ENCODE measurements around the gene RAB10.
A peak's percentile ranks its signal among the peaks of the same experiment; 100 is the strongest.
"Not testable (repeated sequence)": the region's sequence is repeated elsewhere in the genome, so short reads cannot be mapped to it uniquely, and the experiment has no call there.

The RAB10 gene

DNA sequence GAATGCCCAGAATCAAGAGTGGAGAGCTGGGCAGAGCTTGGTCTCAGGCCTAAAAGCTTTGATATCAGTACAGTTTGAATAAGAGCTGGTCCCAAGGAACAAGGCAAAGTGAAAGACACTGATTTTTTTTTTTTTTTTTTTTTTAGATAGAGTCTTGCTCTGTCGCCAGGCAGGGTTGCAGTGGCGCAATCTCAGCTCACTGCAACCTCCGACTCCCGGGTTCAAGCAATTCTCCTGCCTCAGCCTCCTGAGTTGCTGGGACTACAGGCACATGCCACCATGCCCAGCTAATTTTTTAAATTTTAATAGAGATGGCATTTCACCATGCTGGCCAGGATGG lies 17.2 kb upstream of the RAB10 start:
- not testable (repeated sequence) for H3K27me3 ChIP-seq (ENCODE audit: insufficient read depth, low read length); H3K36me3 ChIP-seq (ENCODE audit: insufficient read depth, low read length); H3K79me2 ChIP-seq (ENCODE audit: control insufficient read depth, insufficient read depth, low read length, unreplicated experiment)
- peak overlapping the region; percentile 25; the same call in 1 of the 2 replicates for H3K4me3 ChIP-seq (ENCODE audit: low read depth, low read length)
- H2AFZ ChIP-seq (ENCODE audit: low read length, unreplicated experiment), result peak overlapping the region; percentile 26
- peak overlapping the region; percentile 64 for H3K27ac ChIP-seq (ENCODE audit: low read depth, low read length)
- H3K4me1 ChIP-seq (ENCODE audit: control insufficient read depth, insufficient read depth, low read length, unreplicated experiment), result peaks cover 40% of the 10 kb centered on the region

GRCh38 chr2:26017464-26018183 lies 16.3 kb upstream of the RAB10 start:
- H3K27me3 ChIP-seq (ENCODE audit: insufficient read depth, low read length), result no peaks in the 10 kb centered on the region
- H3K4me1 ChIP-seq (ENCODE audit: control insufficient read depth, insufficient read depth, low read length, unreplicated experiment), result peaks cover 30% of the 10 kb centered on the region
- H3K36me3 ChIP-seq (ENCODE audit: insufficient read depth, low read length), result no peaks in the 10 kb centered on the region
- H2AFZ ChIP-seq (ENCODE audit: low read length, unreplicated experiment), result no peak overlapping the region
- H3K79me2 ChIP-seq (ENCODE audit: control insufficient read depth, insufficient read depth, low read length, unreplicated experiment), result no peaks in the 10 kb centered on the region
- H3K4me3 ChIP-seq (ENCODE audit: low read depth, low read length), result no peak overlapping the region
- H3K27ac ChIP-seq (ENCODE audit: low read depth, low read length), result peak overlapping the region; percentile 80

GRCh38 chr2:26018184-26019055 lies 15.5 kb upstream of the RAB10 start:
- no peak overlapping the region for H3K4me3 ChIP-seq (ENCODE audit: low read depth, low read length)
- H3K27me3 ChIP-seq (ENCODE audit: insufficient read depth, low read length), result no peaks in the 10 kb centered on the region
- H3K27ac ChIP-seq (ENCODE audit: low read depth, low read length), result peak overlapping the region; percentile 80
- H3K36me3 ChIP-seq (ENCODE audit: insufficient read depth, low read length), result no peaks in the 10 kb centered on the region
- no peak overlapping the region for H2AFZ ChIP-seq (ENCODE audit: low read length, unreplicated experiment)
- peaks cover 27% of the 10 kb centered on the region for H3K4me1 ChIP-seq (ENCODE audit: control insufficient read depth, insufficient read depth, low read length, unreplicated experiment)
- H3K79me2 ChIP-seq (ENCODE audit: control insufficient read depth, insufficient read depth, low read length, unreplicated experiment), result no peaks in the 10 kb centered on the region

- Histone ChIP-seq H3K36me3 (ENCODE audit: insufficient read depth, low read length) (no peaks in the 10 kb centered on the region), H3K4me1 (ENCODE audit: control insufficient read depth, insufficient read depth, low read length, unreplicated experiment) (peaks cover 27% of the 10 kb centered on the region), H3K79me2 (ENCODE audit: control insufficient read depth, insufficient read depth, low read length, unreplicated experiment) (no peaks in the 10 kb centered on the region), H2AFZ (ENCODE audit: low read length, unreplicated experiment) (no peak overlapping the region), H3K27ac (ENCODE audit: low read depth, low read length) (no peak overlapping the region), H3K4me3 (ENCODE audit: low read depth, low read length) (no peak overlapping the region), H3K27me3 (ENCODE audit: insufficient read depth, low read length) (no peaks in the 10 kb centered on the region)
These were observed 13.6 kb upstream of the RAB10 start for GRCh38 chr2:26020231-26020640.

- Histone ChIP-seq H2AFZ (ENCODE audit: low read length, unreplicated experiment) (no peak overlapping the region), H3K27me3 (ENCODE audit: insufficient read depth, low read length) (no peaks in the 10 kb centered on the region), H3K4me3 (ENCODE audit: low read depth, low read length) (no peak overlapping the region), H3K36me3 (ENCODE audit: insufficient read depth, low read length) (no peaks in the 10 kb centered on the region), H3K79me2 (ENCODE audit: control insufficient read depth, insufficient read depth, low read length, unreplicated experiment) (no peaks in the 10 kb centered on the region), H3K27ac (ENCODE audit: low read depth, low read length) (no peak overlapping the region), H3K4me1 (ENCODE audit: control insufficient read depth, insufficient read depth, low read length, unreplicated experiment) (no peaks in the 10 kb centered on the region)
These were observed 9.6 kb upstream of the RAB10 start for GRCh38 chr2:26024260-26024659.

DNA sequence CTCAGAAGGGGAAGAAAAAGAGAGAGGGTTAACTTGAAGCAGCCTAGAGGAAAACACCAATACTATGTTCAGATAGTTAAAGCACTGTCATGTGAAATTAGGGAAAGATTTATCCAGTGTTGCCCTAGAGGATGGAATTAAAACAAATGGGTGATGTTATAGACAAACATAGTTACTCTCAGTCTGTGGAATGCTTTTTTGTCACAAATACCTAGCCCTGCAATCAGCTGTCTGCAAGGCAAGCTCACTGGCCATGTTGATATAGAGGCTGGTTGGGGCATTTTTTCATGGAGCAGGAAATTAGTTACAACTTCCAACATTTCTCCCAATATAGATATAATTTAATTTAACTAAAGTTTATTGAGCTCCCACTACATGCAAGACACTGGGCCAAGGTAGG lies 8.4 kb upstream of the RAB10 start:
- Histone ChIP-seq H3K27ac (ENCODE audit: low read depth, low read length) (no peak overlapping the region), H3K4me1 (ENCODE audit: control insufficient read depth, insufficient read depth, low read length, unreplicated experiment) (no peaks in the 10 kb centered on the region), H3K27me3 (ENCODE audit: insufficient read depth, low read length) (no peaks in the 10 kb centered on the region), H2AFZ (ENCODE audit: low read length, unreplicated experiment) (no peak overlapping the region), H3K36me3 (ENCODE audit: insufficient read depth, low read length) (no peaks in the 10 kb centered on the region), H3K79me2 (ENCODE audit: control insufficient read depth, insufficient read depth, low read length, unreplicated experiment) (no peaks in the 10 kb centered on the region), H3K4me3 (ENCODE audit: low read depth, low read length) (no peak overlapping the region)

DNA sequence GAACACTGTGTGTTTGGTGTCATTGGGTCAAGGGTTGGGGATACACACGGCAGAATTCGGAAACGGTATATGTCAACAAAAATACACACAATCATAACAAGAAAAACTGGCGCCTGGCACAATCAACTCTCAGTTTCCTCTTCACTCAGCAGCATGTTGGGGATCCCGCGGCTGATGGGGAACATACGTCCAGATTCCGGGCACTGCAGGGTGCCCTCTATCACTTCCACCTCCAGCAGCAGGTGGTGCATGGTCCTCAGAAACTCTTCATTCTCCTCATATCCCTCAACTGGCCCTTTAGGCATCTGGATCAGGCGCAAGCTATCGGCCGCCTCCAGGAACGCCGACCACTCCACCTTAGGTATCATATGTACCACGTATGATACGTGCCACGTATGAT lies 5.8 kb upstream of the RAB10 start:
- not testable (repeated sequence) for H3K4me1 ChIP-seq (ENCODE audit: control insufficient read depth, insufficient read depth, low read length, unreplicated experiment); H3K4me3 ChIP-seq (ENCODE audit: low read depth, low read length); H3K27ac ChIP-seq (ENCODE audit: low read depth, low read length); H3K79me2 ChIP-seq (ENCODE audit: control insufficient read depth, insufficient read depth, low read length, unreplicated experiment); H3K27me3 ChIP-seq (ENCODE audit: insufficient read depth, low read length); H2AFZ ChIP-seq (ENCODE audit: low read length, unreplicated experiment); H3K36me3 ChIP-seq (ENCODE audit: insufficient read depth, low read length)

- peak overlapping the region; percentile 86 for H2AFZ ChIP-seq (ENCODE audit: low read length, unreplicated experiment)
- H3K4me3 ChIP-seq (ENCODE audit: low read depth, low read length), result peak overlapping the region; percentile 89
- peaks cover 13% of the 10 kb centered on the region for H3K4me1 ChIP-seq (ENCODE audit: control insufficient read depth, insufficient read depth, low read length, unreplicated experiment)
- H3K36me3 ChIP-seq (ENCODE audit: insufficient read depth, low read length); H3K27me3 ChIP-seq (ENCODE audit: insufficient read depth, low read length): not testable (repeated sequence)
- peak overlapping the region; percentile 72 for H3K27ac ChIP-seq (ENCODE audit: low read depth, low read length)
- peaks cover 42% of the 10 kb centered on the region for H3K79me2 ChIP-seq (ENCODE audit: control insufficient read depth, insufficient read depth, low read length, unreplicated experiment)
These were observed 1.2 kb upstream of the RAB10 start for GRCh38 chr2:26032586-26033269.

- peaks cover 47% of the 10 kb centered on the region for H3K79me2 ChIP-seq (ENCODE audit: control insufficient read depth, insufficient read depth, low read length, unreplicated experiment)
These were observed 540 bp upstream of the RAB10 start for GRCh38 chr2:26033270-26033817.

DNA sequence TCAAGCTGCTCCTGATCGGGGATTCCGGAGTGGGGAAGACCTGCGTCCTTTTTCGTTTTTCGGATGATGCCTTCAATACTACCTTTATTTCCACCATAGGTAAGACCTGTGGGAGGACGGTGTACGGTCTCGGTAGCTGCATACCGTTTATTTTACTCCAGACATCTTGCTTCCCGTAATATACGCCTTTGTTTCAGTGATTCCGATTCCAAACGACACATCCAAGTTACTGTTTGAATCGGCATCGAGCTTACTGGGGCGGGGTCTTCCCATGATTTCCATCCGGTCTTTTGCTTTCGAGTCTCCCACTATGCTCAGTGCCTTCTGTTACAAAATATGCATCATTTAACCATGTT lies 731 bp downstream of the RAB10 start:
- Histone ChIP-seq H3K27me3 (ENCODE audit: insufficient read depth, low read length) (no peaks in the 10 kb centered on the region), H3K79me2 (ENCODE audit: control insufficient read depth, insufficient read depth, low read length, unreplicated experiment) (peaks cover 59% of the 10 kb centered on the region), H3K4me3 (ENCODE audit: low read depth, low read length) (peak overlapping the region; percentile 89), H3K27ac (ENCODE audit: low read depth, low read length) (peak overlapping the region; percentile 77), H2AFZ (ENCODE audit: low read length, unreplicated experiment) (no peak overlapping the region), H3K4me1 (ENCODE audit: control insufficient read depth, insufficient read depth, low read length, unreplicated experiment) (peaks cover 13% of the 10 kb centered on the region), H3K36me3 (ENCODE audit: insufficient read depth, low read length) (no peaks in the 10 kb centered on the region)

More at GRCh38 chr2:26033270-26033817, 540 bp upstream of the RAB10 start:
- peak overlapping the region; percentile 86 for H2AFZ ChIP-seq (ENCODE audit: low read length, unreplicated experiment)
- no peaks in the 10 kb centered on the region for H3K36me3 ChIP-seq (ENCODE audit: insufficient read depth, low read length)
- H3K27me3 ChIP-seq (ENCODE audit: insufficient read depth, low read length), result no peaks in the 10 kb centered on the region
- H3K27ac ChIP-seq (ENCODE audit: low read depth, low read length), result peak overlapping the region; percentile 72
- H3K4me3 ChIP-seq (ENCODE audit: low read depth, low read length), result peak overlapping the region; percentile 89
- H3K4me1 ChIP-seq (ENCODE audit: control insufficient read depth, insufficient read depth, low read length, unreplicated experiment), result peaks cover 13% of the 10 kb centered on the region
